GM23338 (cell line): ENCODE measurements around the gene PIEZO2. TPM values are rescaled to one million over a fixed set of nuclear protein-coding genes. Genes with fewer than 3 reads are reported as not detected.

ENCODE experiments used
- ATAC-seq: fragments of 200-7000 bp; cut with Tn5 transposase; 3 replicates; pipeline ENCODE4 v1.9.1; 2020
- DNase-seq: peaks from one replicate; pipeline ENCODE4 v3.0.0-alpha.2; 2015; ENCODE audit warnings: low spot score
- H2AFZ ChIP-seq: fragments of 200-600 bp; sonication (generic); 2 replicates; pipeline ENCODE4 v1.8.0; 2016; ENCODE audit warnings: antibody characterized with exemption, mild to moderate bottlenecking, moderate library complexity
- H3F3A ChIP-seq: fragments of 200-600 bp; sonication (generic); replicated peaks from 2 replicates; pipeline ENCODE4 v1.8.0; 2017; ENCODE audit warnings: antibody characterized with exemption, mixed run types, low read depth
- H3K27ac ChIP-seq: fragments of 200-600 bp; sonication (generic); 2 replicates; pipeline ENCODE4 v1.6.1; 2016; ENCODE audit warnings: low read depth
- H3K27me3 ChIP-seq: fragments of 200-600 bp; sonication (generic); 2 replicates; pipeline ENCODE4 v1.8.0; 2016; ENCODE audit warnings: mild to moderate bottlenecking, mixed run types, moderate library complexity; ENCODE audit not compliant: insufficient read depth
- H3K36me3 ChIP-seq: fragments of 200-600 bp; sonication (generic); 2 replicates; pipeline ENCODE4 v1.8.0; 2016; ENCODE audit warnings: mild to moderate bottlenecking; ENCODE audit not compliant: insufficient read depth
- H3K4me1 ChIP-seq: fragments of 200-600 bp; sonication (generic); 2 replicates; pipeline ENCODE4 v1.8.0; 2016; ENCODE audit warnings: mild to moderate bottlenecking, moderate library complexity; ENCODE audit not compliant: insufficient read depth
- H3K4me2 ChIP-seq: fragments of 200-600 bp; sonication (generic); 2 replicates; pipeline ENCODE4 v1.7.1; 2017; ENCODE audit warnings: mixed run types
- H3K4me3 ChIP-seq: fragments of 200-600 bp; sonication (generic); 2 replicates; pipeline ENCODE4 v1.6.1; 2016; ENCODE audit warnings: mixed run types
- H3K79me2 ChIP-seq: fragments of 200-600 bp; sonication (generic); replicated peaks from 2 replicates; pipeline ENCODE4 v1.8.0; 2017; ENCODE audit warnings: mild to moderate bottlenecking; ENCODE audit not compliant: insufficient read depth
- H3K9me2 ChIP-seq: fragments of 200-600 bp; sonication (generic); 2 replicates; pipeline ENCODE4 v1.8.0; 2017; ENCODE audit not compliant: insufficient read depth
- H4K20me1 ChIP-seq: fragments of 200-600 bp; sonication (generic); replicated peaks from 2 replicates; pipeline ENCODE4 v1.8.0; 2017; ENCODE audit warnings: mild to moderate bottlenecking; ENCODE audit not compliant: insufficient read depth
- H3K27ac Mint-ChIP-seq: 2 replicates; pipeline ENCODE4 v1.8.0; 2020; ENCODE audit warnings: inconsistent platforms, mild to moderate bottlenecking, moderate library complexity, mixed read lengths
- H3K27me3 Mint-ChIP-seq: 3 replicates; pipeline ENCODE4 v1.8.0; 2022; ENCODE audit warnings: low read depth, mild to moderate bottlenecking, moderate library complexity, mixed read lengths, inconsistent platforms; ENCODE audit not compliant: insufficient read depth, poor library complexity
- H3K36me3 Mint-ChIP-seq: 3 replicates; pipeline ENCODE4 v1.8.0; 2021; ENCODE audit warnings: low read depth, mild to moderate bottlenecking, inconsistent platforms, moderate library complexity, mixed read lengths
- H3K4me1 Mint-ChIP-seq: 3 replicates; pipeline ENCODE4 v1.8.0; 2020; ENCODE audit warnings: mild to moderate bottlenecking, inconsistent platforms, mixed read lengths
- H3K4me3 Mint-ChIP-seq: 3 replicates; pipeline ENCODE4 v1.8.0; 2021; ENCODE audit warnings: moderate library complexity, mild to moderate bottlenecking, inconsistent platforms, mixed read lengths
- H3K9me3 Mint-ChIP-seq: 3 replicates; pipeline ENCODE4 v1.8.0; 2020; ENCODE audit warnings: moderate library complexity, mild to moderate bottlenecking, inconsistent platforms, mixed read lengths
- CREB1 ChIP-seq: fragments of 250-450 bp; sonication (Bioruptor Pico); IDR thresholded peaks from 2 replicates; pipeline ENCODE4 v1.5.0; 2020; ENCODE audit warnings: low read depth, mild to moderate bottlenecking, moderate library complexity
- EZH2 ChIP-seq: fragments of 200-600 bp; sonication (generic); IDR thresholded peaks from one replicate; pipeline ENCODE4 v1.8.0; 2017; ENCODE audit warnings: antibody characterized with exemption, mild to moderate bottlenecking, low read depth; ENCODE audit not compliant: unreplicated experiment
- EZH2phosphoT487 ChIP-seq: fragments of 200-600 bp; sonication (generic); IDR thresholded peaks from one replicate; pipeline ENCODE4 v1.8.1; 2018; ENCODE audit warnings: antibody characterized with exemption; ENCODE audit not compliant: unreplicated experiment
- JUNB ChIP-seq: IDR thresholded peaks from one replicate; pipeline ENCODE4 v1.6.1; 2016; ENCODE audit warnings: antibody characterized with exemption; ENCODE audit not compliant: unreplicated experiment
- NANOG ChIP-seq: IDR thresholded peaks from 2 replicates; pipeline ENCODE4 v1.6.1; 2016; ENCODE audit warnings: antibody characterized with exemption, borderline replicate concordance
- POLR2AphosphoS5 ChIP-seq: IDR thresholded peaks from 2 replicates; pipeline ENCODE4 v1.6.1; 2016; ENCODE audit warnings: antibody characterized with exemption, low read depth
- STAT1 ChIP-seq: IDR thresholded peaks from one replicate; pipeline ENCODE4 v1.6.1; 2016; ENCODE audit warnings: antibody characterized with exemption; ENCODE audit not compliant: unreplicated experiment
- ZNF114 ChIP-seq: fragments of 250-450 bp; sonication (Bioruptor Pico); IDR thresholded peaks from 2 replicates; pipeline ENCODE4 v1.5.0; 2020; ENCODE audit warnings: mild to moderate bottlenecking, moderate library complexity
- ZNF331 ChIP-seq: fragments of 250-450 bp; sonication (Bioruptor Pico); IDR thresholded peaks from 2 replicates; pipeline ENCODE4 v1.5.0; 2020; ENCODE audit warnings: low read depth, mild to moderate bottlenecking, moderate library complexity
- polyA plus RNA-seq: library from polyadenylated mRNA; unstranded; fragments of >200 nt; fragmentation: Nextera tagmentation; extraction: Ambion mirVana; gene quantifications from 2 replicates; pipeline ENCODE4 v1.2.1, GENCODE V29; 2016
- total RNA-seq: library from RNA; depleted of rRNA; stranded (reverse); fragments of >200 nt; shearing (Covaris generic); gene quantifications from 2 replicates; pipeline ENCODE4 v1.2.3, GENCODE V29; 2014
- TF ChIP-seq, protein P1 (sequence below): fragments of 250-450 bp; sonication (Bioruptor Pico); IDR thresholded peaks from 2 replicates; pipeline ENCODE4 v1.5.0; 2020; ENCODE audit warnings: mild to moderate bottlenecking, moderate library complexity
- TF ChIP-seq, protein P2 (sequence below): IDR thresholded peaks from 2 replicates; pipeline ENCODE4 v1.6.1; 2016; ENCODE audit warnings: antibody characterized with exemption
- TF ChIP-seq, protein P3 (sequence below), 2 experiments: fragments of 200-600 bp in 1 of 2; sonication (generic) in 1 of 2; conservative IDR thresholded peaks; 2 replicates each; pipeline versions ENCODE4 v1.5.1 to v1.6.1; 2016 to 2017; ENCODE audit warnings: antibody characterized with exemption in 2 of 2, low read depth in 2 of 2, mild to moderate bottlenecking in 2 of 2, moderate library complexity in 1 of 2
- TF ChIP-seq, protein P4 (sequence below): IDR thresholded peaks from one replicate; pipeline ENCODE4 v1.6.1; 2018; ENCODE audit warnings: antibody characterized with exemption; ENCODE audit not compliant: unreplicated experiment

PIEZO2 gene
- total and polyA plus RNA-seq, 2 experiments from 2014 or later, result 4.8 to 8.2 TPM

DNA sequence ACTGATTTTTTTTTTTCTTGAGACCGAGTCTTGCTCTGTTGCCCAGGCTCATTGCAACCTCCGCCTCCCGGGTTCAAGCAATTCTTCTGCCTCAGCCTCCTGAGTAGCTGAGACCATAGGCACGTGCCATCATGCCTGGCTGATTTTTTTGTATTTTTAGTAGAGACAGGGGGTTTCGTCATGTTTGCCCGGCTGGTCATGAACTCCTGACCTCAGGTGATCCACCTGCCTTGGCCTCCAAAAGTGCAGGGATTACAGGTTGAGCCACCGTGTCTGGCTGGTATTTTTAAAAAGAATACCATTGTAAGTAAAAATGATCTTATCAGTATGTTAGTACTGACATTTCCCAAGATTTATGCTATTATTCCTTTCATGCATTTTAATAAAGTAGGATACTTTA lies 105.7 kb downstream of the PIEZO2 start:
- no peaks in the 10 kb centered on the region for H3K79me2 ChIP-seq
- H3K27ac Mint-ChIP-seq, result no peak overlapping the region
- H3K27me3 Mint-ChIP-seq, result no peaks in the 10 kb centered on the region
- H3K4me3 Mint-ChIP-seq, result no peak overlapping the region
- H3K36me3 Mint-ChIP-seq, result peaks cover 3% of the 10 kb centered on the region; the same call in 2 of the 3 replicates
- H3K27ac ChIP-seq, result no peak overlapping the region
- no peaks in the 10 kb centered on the region for H3F3A ChIP-seq
- no peaks in the 10 kb centered on the region for H4K20me1 ChIP-seq
- no peaks in the 10 kb centered on the region for H3K36me3 ChIP-seq
- H2AFZ ChIP-seq, result no peak overlapping the region
- no peak overlapping the region for H3K4me2 ChIP-seq
- H3K27me3 ChIP-seq, result no peaks in the 10 kb centered on the region
- no peak overlapping the region for H3K4me3 ChIP-seq
- H3K4me1 ChIP-seq, result no peaks in the 10 kb centered on the region
- H3K9me2 ChIP-seq, result no peaks in the 10 kb centered on the region
- no peak for TF ChIP-seq STAT1
- TF ChIP-seq, protein P1, sequence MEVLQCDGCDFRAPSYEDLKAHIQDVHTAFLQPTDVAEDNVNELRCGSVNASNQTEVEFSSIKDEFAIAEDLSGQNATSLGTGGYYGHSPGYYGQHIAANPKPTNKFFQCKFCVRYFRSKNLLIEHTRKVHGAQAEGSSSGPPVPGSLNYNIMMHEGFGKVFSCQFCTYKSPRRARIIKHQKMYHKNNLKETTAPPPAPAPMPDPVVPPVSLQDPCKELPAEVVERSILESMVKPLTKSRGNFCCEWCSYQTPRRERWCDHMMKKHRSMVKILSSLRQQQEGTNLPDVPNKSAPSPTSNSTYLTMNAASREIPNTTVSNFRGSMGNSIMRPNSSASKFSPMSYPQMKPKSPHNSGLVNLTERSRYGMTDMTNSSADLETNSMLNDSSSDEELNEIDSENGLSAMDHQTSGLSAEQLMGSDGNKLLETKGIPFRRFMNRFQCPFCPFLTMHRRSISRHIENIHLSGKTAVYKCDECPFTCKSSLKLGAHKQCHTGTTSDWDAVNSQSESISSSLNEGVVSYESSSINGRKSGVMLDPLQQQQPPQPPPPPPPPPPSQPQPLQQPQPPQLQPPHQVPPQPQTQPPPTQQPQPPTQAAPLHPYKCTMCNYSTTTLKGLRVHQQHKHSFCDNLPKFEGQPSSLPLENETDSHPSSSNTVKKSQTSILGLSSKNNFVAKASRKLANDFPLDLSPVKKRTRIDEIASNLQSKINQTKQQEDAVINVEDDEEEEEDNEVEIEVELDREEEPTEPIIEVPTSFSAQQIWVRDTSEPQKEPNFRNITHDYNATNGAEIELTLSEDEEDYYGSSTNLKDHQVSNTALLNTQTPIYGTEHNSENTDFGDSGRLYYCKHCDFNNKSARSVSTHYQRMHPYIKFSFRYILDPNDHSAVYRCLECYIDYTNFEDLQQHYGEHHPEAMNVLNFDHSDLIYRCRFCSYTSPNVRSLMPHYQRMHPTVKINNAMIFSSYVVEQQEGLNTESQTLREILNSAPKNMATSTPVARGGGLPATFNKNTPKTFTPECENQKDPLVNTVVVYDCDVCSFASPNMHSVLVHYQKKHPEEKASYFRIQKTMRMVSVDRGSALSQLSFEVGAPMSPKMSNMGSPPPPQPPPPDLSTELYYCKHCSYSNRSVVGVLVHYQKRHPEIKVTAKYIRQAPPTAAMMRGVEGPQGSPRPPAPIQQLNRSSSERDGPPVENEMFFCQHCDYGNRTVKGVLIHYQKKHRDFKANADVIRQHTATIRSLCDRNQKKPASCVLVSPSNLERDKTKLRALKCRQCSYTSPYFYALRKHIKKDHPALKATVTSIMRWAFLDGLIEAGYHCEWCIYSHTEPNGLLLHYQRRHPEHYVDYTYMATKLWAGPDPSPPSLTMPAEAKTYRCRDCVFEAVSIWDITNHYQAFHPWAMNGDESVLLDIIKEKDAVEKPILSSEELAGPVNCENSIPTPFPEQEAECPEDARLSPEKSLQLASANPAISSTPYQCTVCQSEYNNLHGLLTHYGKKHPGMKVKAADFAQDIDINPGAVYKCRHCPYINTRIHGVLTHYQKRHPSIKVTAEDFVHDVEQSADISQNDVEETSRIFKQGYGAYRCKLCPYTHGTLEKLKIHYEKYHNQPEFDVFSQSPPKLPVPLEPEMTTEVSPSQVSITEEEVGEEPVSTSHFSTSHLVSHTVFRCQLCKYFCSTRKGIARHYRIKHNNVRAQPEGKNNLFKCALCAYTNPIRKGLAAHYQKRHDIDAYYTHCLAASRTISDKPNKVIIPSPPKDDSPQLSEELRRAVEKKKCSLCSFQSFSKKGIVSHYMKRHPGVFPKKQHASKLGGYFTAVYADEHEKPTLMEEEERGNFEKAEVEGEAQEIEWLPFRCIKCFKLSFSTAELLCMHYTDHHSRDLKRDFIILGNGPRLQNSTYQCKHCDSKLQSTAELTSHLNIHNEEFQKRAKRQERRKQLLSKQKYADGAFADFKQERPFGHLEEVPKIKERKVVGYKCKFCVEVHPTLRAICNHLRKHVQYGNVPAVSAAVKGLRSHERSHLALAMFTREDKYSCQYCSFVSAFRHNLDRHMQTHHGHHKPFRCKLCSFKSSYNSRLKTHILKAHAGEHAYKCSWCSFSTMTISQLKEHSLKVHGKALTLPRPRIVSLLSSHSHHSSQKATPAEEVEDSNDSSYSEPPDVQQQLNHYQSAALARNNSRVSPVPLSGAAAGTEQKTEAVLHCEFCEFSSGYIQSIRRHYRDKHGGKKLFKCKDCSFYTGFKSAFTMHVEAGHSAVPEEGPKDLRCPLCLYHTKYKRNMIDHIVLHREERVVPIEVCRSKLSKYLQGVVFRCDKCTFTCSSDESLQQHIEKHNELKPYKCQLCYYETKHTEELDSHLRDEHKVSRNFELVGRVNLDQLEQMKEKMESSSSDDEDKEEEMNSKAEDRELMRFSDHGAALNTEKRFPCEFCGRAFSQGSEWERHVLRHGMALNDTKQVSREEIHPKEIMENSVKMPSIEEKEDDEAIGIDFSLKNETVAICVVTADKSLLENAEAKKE (CRISPR knock-in tag), result no peak
- TF ChIP-seq, protein P2, sequence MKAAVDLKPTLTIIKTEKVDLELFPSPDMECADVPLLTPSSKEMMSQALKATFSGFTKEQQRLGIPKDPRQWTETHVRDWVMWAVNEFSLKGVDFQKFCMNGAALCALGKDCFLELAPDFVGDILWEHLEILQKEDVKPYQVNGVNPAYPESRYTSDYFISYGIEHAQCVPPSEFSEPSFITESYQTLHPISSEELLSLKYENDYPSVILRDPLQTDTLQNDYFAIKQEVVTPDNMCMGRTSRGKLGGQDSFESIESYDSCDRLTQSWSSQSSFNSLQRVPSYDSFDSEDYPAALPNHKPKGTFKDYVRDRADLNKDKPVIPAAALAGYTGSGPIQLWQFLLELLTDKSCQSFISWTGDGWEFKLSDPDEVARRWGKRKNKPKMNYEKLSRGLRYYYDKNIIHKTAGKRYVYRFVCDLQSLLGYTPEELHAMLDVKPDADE, result no peak
- TF ChIP-seq, protein P3, sequence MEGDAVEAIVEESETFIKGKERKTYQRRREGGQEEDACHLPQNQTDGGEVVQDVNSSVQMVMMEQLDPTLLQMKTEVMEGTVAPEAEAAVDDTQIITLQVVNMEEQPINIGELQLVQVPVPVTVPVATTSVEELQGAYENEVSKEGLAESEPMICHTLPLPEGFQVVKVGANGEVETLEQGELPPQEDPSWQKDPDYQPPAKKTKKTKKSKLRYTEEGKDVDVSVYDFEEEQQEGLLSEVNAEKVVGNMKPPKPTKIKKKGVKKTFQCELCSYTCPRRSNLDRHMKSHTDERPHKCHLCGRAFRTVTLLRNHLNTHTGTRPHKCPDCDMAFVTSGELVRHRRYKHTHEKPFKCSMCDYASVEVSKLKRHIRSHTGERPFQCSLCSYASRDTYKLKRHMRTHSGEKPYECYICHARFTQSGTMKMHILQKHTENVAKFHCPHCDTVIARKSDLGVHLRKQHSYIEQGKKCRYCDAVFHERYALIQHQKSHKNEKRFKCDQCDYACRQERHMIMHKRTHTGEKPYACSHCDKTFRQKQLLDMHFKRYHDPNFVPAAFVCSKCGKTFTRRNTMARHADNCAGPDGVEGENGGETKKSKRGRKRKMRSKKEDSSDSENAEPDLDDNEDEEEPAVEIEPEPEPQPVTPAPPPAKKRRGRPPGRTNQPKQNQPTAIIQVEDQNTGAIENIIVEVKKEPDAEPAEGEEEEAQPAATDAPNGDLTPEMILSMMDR (conservative IDR thresholded peaks at IDR 0.05; ENCODE audit: low read depth in 2 of 2), result no peak
- TF ChIP-seq ZNF331, result no peak
- TF ChIP-seq POLR2AphosphoS5, result no peak
- no peak for TF ChIP-seq CREB1 (CRISPR knock-in tag)
- TF ChIP-seq, protein P4, sequence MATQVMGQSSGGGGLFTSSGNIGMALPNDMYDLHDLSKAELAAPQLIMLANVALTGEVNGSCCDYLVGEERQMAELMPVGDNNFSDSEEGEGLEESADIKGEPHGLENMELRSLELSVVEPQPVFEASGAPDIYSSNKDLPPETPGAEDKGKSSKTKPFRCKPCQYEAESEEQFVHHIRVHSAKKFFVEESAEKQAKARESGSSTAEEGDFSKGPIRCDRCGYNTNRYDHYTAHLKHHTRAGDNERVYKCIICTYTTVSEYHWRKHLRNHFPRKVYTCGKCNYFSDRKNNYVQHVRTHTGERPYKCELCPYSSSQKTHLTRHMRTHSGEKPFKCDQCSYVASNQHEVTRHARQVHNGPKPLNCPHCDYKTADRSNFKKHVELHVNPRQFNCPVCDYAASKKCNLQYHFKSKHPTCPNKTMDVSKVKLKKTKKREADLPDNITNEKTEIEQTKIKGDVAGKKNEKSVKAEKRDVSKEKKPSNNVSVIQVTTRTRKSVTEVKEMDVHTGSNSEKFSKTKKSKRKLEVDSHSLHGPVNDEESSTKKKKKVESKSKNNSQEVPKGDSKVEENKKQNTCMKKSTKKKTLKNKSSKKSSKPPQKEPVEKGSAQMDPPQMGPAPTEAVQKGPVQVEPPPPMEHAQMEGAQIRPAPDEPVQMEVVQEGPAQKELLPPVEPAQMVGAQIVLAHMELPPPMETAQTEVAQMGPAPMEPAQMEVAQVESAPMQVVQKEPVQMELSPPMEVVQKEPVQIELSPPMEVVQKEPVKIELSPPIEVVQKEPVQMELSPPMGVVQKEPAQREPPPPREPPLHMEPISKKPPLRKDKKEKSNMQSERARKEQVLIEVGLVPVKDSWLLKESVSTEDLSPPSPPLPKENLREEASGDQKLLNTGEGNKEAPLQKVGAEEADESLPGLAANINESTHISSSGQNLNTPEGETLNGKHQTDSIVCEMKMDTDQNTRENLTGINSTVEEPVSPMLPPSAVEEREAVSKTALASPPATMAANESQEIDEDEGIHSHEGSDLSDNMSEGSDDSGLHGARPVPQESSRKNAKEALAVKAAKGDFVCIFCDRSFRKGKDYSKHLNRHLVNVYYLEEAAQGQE, result no peak
- TF ChIP-seq ZNF114 (CRISPR knock-in tag), result no peak
- TF ChIP-seq EZH2phosphoT487, result no peak
- no peak for TF ChIP-seq NANOG
- TF ChIP-seq JUNB, result no peak
- no peak for TF ChIP-seq EZH2
- DNase-seq (no peak), ATAC-seq (no peak)
- H3K4me1 Mint-ChIP-seq, result peaks cover 25% of the 10 kb centered on the region; the same call in 2 of the 3 replicates
- no peaks in the 10 kb centered on the region for H3K9me3 Mint-ChIP-seq
